Tibial nerve (tissue), 4 donors: ENCODE results near the gene TTC3.

Source experiments
- EP300 ChIP-seq, 2 donors: sonication (generic); formaldehyde crosslinking; IDR thresholded peaks; one replicate each; pipeline ENCODE4 v1.6.1; 2017; ENCODE audit warnings: antibody characterized with exemption in 2 of 2, mild to moderate bottlenecking in 1 of 2
- TF ChIP-seq, protein P1 (sequence below), 5 experiments: fragments of 200-600 bp in 3 of 5; fragments of 450-650 bp in 2 of 5; sonication (generic) in 3 of 5; IDR thresholded peaks; one replicate each; pipeline ENCODE4 v1.5.1; 2016 to 2019; ENCODE audit warnings: antibody characterized with exemption in 5 of 5, mild to moderate bottlenecking in 3 of 5, moderate library complexity in 2 of 5

DNA sequence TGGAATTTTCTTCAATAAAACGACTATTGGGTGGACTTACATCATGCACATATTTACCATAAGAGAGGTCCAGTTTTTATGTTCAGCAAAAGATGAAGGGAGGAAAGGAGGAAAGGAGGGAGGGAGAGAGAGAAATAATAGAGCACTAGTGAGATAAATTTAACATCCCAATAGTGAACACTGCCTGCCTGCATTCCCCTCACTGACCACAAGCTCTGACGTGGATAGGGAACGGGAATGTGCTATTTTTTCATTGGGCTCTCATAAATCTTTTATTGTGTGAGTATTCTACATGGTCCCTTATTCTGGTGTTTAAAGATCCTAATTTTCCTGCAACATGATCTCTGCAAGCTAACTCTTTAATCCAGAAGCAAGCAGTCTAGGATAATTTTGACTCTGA is 82.1 kb downstream of the TTC3 start:
- no peak for TF ChIP-seq EP300 (IDR thresholded peaks at IDR 0.05)
- TF ChIP-seq, protein P1, sequence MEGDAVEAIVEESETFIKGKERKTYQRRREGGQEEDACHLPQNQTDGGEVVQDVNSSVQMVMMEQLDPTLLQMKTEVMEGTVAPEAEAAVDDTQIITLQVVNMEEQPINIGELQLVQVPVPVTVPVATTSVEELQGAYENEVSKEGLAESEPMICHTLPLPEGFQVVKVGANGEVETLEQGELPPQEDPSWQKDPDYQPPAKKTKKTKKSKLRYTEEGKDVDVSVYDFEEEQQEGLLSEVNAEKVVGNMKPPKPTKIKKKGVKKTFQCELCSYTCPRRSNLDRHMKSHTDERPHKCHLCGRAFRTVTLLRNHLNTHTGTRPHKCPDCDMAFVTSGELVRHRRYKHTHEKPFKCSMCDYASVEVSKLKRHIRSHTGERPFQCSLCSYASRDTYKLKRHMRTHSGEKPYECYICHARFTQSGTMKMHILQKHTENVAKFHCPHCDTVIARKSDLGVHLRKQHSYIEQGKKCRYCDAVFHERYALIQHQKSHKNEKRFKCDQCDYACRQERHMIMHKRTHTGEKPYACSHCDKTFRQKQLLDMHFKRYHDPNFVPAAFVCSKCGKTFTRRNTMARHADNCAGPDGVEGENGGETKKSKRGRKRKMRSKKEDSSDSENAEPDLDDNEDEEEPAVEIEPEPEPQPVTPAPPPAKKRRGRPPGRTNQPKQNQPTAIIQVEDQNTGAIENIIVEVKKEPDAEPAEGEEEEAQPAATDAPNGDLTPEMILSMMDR (IDR thresholded peaks at IDR 0.05): no peak
